CD4-positive, alpha-beta T cell treated with Interferon gamma for 1 hour (primary cell): ENCODE measurements around the gene PTPRD.

Experiments used
- DNase-seq: peaks from one replicate; pipeline ENCODE4 v3.0.0-alpha.2; 2020

PTPRD gene

DNA sequence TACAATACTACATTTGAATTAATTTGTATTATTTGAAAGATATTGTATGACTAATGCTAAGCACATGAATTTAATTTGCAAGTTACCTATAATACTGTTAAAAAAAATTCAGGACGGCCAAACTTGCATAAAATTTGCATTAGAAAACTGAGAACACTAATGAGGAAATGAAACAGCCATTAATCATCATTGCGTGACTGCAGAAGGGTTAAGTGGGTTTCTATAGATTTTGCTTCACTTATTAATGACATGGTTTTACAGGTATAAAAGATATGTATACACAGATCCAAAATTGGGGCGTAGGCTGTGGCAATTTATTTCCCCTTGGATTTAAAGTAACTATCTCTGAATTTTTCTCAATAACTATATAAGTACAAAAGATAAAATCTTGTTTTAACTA, 882.6 kb downstream of the PTPRD start:
- no peak for DNase-seq

DNA sequence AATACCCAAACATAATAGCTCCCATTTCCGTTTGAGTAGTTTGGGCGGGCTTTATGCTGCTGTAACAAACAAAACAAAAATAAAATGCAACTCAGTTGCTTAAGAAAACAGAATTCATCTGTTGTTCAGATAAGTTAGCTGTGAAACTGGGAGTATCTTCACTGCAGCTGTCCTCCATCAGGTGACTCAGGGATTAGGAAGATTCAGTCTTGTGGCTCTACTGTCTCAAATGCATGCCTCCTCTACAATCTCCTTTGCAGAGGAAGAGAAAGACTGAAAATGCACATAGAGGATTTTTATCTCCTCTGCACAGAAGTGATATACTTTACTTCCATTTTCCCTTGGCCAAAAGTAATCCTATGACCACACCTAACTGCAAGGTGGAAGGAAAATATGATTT, 883.7 kb downstream of the PTPRD start:
- DNase-seq = no peak

DNA sequence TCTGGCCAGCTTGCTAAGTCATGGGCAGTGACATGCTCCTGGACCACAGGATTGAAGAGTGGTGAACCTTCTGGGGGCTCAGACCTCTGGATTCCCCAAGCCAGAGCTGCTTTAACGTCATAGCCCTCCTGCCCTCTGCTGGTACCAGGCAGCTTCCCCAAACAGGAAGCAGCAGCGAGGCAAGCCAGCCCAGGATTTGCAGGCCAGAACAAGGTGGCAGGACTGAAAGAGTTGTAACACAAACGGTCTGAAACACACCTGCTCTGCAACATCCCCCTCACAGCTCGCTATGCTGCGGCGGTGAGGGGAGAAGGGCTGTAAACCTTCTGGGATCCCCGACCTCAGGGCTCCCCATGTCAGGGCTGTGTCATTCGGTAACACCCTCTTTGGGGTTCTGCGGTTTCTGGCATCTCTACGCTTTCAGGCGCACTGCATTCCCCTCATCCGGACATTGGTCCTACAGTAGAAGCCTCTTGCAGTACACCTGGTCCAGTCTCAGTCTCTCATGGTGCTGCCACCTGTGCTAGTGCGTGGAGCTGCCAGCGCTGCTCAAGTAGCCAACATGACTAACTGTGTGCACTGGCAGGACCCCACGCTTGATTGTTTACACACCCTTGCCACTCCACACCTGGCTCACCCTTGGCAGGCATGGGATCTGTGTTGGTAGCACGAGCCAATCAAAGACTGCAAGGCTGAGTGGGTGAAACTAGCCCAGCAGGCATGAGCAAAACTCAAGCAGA, 893.3 kb downstream of the PTPRD start:
- DNase-seq = no peak

DNA sequence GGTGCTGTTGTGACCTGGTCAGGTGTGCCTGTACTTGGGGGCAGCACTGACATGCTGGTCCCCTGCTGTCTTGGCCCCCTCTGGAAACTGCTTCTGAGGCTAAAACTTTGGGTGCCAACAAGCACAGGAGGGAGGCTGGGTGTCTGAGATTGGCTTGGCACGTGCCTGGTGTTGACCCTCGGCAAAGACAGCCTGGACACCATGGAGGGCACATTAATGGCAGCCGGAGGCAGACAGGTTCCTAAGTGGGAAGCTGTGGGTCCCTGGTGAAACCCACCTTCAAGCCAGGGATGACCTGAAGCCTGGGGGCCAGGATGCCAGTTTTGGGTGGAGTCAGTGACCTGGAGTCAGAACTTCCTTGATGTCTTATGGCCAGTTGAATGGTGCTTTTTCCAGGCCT, 894.1 kb downstream of the PTPRD start:
- DNase-seq = no peak

DNA sequence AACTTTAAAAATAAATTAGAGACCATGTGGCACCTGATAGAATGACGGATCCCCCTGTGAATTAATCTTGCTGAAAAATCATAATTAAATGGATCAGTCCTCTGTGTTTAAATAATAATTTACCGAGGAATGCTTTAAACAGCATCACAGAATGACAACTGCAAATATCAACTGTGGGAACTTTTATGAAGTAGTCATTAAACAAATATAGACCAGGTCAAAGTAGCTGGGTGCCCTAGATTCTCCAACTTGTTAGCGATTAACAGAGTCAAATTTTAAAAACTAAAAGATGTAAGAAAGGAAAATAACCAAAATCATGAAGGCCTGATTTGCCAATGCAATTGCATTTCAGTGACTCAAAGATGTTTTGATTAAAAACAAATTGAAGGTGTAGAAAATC, 933.4 kb downstream of the PTPRD start:
- DNase-seq = no peak

DNA sequence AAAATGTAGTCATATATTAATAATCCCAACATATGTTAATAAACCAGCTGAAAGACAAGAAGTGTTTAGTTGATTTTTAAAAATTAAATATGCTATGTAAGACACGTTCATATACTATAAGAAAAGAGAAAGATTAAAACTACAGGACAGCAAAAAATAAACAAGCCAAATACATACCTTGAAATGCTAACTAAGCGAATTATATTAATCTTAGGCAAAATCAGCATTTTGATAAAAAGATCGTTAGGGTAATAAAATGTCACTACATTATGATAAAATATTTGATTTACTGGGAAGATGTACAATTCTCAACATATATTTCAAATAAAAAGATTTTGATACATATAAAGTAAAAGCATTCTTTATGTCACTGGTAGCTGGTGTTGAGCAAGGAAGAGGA, 938.3 kb downstream of the PTPRD start:
- DNase-seq = no peak

DNA sequence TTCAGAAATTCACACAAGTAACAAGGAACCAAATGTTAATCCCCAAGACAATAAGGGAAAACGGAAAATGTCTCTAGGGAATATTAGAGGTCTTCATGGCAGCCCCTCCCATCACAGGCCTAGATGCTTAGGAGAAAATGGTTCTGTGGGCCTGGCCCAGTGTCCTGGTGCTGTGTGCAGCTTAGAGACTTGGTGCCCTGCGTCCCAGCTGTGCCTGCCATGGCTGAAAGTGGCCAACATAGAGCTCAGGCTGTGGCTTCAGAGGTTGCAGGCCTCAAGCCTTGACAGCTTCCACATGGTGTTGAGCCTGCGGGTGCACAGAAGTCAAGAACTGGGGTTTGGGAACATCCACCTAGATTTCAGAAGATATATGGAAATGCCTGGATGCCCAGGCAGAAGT, 942.3 kb downstream of the PTPRD start:
- DNase-seq = no peak

DNA sequence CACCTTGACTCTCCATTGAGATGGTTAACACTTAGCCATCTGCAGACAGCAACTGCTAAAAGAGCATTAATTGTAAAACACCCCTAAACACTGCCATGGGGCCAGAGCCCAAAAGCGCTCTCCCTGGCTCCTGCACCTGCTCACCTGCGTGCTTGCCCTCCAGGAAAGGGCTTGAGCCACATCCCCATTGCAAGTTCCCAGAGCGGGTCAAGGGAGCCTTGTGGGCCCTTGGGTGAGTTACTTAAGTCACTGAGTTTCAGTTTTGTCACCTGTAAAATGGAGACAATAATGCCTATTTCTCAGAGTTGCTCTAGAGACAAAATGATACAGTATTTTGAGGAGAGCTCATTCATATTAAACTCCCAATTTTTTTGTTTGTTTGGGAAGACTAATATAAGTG, 967.8 kb downstream of the PTPRD start:
- DNase-seq = no peak

DNA sequence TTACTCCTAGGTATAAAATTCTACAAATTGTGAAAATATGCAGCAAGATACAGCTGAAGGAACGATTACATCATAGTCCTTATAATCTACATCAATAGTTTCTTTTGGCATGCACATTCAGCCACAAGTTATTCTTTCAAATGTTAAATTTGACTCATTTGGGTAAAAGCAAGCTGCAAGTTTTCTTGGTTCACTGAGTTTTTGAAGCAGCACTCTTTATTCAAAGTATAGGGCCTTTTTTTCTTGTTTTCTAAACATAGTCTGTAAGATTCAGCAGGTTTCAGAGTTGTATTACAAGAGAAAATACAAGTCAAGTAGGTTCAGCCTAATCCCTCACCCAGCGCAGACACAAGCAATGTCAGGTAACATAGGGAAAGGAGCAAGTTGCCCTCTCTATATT, 981.5 kb downstream of the PTPRD start:
- no peak for DNase-seq

DNA sequence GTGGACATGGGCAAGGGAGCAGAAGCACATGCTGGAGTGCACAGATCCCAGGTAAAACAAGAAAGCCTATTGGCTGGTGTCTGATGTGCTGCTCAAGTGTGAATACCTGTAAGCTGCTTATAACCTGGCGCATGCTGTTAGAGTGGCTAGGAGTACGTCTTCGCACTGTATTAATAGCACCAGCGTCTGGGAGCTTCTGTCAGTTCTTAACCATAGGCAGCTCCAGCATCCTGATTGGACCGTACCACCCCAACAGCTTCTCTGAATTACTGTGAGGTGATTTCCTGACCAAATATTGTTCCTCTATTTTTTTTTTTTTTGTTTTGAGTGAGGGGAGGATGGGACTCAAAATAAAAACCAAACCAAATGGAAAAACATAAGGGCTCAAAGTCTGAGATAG, 987.6 kb downstream of the PTPRD start:
- DNase-seq = no peak

DNA sequence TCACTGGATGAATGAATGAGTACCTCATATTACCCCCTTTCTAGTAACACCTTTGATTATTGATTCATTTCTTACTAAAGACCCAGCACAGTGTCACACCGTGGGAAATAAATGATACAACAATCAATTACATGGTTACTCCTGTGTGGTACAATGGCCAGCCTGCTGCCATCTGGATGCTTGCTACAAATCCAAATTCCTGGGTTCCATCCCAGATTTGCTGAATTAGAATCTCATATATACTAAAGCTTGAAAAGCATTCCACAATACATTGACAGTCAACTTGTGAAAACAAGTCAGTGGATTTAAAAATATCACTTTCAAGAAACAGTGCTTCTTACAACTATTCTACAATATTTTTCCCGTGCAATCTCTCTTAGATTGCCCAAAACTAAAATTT, 989.3 kb downstream of the PTPRD start:
- no peak for DNase-seq

DNA sequence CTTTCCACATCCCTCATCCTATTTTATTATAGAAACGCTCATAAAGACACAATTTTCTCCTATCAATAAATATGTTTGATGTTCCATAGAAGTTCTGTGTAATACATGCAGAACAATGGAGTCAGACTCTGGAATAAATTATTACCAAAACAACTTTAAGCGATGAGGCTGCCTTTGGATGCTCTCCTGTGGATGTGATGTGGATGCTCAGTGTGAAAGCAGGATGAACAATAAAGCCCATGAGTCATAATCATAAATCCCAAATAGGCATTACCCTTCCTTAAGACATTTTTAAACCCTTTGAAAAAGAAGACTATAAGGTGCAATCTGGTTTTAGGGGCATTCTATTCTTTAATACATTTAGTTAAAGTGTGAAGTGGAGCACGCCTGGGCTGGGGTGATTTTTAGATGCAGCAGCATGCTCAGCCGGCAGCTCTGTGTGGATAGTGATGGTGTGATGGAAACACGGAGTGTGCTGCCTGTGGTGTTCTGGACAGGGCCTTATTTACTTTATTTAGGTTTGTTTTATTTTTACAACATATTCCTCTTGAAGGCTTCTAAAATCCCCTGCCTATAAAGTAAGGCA, 991.4 kb downstream of the PTPRD start:
- no peak for DNase-seq

DNA sequence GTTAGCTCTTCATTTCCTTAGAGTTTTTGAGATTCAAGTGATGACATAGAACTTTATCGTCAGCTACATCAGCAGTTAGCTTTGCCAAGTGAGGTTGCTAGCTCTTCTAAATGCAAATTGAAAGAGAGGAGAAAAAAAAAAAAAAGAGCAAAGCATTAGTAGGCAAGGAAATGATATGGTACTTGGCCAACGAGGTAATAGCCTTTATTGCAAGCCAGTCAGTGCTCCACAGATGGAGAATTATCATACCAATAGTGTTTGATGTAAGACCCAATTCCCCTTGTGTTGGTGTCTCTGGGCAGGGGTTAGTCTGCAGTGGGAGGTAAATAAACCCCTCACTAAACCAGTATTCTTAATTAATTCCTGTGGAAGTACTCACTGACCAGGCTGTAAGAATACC, 992.1 kb downstream of the PTPRD start:
- no peak for DNase-seq

DNA sequence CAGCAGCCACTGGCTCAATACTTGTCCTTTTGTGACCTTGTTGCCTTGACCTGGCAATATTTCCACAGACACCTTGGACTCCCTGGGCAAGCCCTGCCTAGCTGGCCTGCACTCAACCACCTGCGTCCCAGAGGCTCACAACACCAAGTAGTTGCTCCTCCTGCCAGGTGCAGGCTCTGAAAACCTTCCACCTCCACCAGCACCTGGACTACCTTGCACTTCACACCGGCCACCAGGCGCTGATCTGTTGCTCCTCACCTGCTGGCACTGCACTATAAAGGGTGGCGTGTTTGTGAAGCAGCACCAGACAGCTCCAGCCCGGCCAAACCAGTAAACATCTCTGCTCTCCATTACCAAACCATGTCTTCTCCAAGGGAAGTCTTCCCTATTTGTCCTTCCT, 997.7 kb downstream of the PTPRD start:
- DNase-seq = no peak

DNA sequence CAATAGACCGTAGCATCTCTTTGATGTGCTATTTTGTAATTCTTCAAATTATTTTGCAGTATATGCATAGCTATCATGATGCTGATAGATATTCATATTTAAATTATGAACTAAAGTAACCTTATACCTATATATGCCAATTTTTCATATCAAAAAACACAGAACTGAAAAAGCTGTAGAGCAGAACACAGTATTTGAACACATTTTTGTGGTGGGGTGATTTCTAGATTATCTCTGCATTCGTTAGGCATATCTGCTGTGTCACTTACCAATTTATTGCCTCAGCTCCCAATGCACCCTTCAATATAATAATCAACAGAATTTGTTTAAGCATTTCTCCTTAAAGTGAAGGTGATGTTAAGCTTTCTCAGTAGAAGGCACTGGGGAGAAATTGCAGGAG, 998.2 kb downstream of the PTPRD start:
- DNase-seq = no peak

DNA sequence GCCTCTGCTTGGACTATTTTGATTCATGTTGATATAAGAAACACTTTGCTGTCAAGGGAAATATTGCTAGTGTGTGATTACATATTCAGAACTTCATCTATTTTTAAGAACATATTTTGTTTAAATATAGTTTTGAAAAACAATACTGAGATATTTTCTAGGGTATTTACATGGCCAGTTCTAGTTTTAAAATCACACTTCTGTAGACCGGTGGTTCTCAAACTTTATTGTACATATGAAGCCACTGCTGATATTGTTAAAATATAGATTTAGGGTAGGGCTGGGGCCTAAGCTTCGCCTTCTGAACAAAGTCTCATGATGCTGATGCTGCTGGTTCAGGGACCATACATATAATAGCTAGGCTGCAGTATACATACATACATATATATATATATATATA, 1000.0 kb downstream of the PTPRD start:
- no peak for DNase-seq

DNA sequence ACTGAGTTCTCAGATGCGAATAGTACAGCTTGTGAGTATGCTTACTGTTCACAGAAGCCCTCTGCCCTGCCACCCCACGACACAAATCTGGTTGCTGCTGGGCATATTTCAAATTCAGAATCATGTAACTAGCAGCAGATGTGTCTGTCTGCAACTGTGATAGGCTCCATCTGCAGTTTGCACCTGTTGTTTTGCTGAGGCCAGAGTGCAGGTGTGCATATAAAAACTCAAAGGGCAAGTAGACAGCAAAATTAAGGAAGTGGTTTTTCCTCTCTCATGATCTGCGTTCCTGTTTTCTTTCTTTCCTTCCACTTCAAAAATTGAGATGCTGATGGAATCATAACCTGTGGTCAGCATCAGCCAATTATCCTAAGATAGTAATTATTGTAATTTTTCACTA, 1000.5 kb downstream of the PTPRD start:
- peak; percentile 1 for DNase-seq

DNA sequence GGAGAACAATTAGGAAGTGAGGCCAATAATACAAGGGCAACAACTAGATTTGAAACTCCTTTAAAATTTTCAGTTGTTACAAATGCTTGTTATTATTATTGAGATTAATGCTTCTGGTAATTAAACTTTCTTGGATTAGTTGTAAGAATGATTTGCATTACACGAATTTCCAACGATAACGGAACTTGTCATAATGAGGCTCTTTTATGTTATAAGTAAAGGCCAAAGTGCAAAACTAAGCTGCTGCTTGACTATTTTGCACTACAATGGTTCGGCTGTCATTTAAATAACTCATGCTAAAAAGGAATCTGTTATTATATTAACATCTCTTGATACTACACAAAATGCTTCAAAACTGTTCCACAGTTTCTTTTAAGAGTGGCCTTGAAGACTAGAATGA, 1007.1 kb downstream of the PTPRD start:
- DNase-seq = no peak

DNA sequence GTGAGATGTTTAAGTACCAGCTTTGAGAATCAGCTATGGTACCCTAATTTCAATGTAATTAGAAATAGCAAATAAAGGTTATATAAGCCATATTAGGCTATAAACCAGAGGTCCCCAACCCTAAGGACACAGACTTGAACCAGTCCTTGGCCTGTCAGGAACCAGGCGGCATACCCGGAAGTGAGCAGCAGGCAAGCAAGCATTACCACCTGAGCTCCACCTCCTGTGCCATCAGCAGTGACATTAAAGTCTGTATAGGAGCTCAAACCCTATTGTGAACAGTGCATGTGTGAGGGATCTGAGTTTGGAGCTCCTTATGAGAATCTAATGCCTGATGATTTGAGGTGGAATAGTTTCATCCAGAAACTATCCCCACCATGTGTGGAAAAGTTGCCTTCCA, 1009.5 kb downstream of the PTPRD start:
- DNase-seq = no peak

DNA sequence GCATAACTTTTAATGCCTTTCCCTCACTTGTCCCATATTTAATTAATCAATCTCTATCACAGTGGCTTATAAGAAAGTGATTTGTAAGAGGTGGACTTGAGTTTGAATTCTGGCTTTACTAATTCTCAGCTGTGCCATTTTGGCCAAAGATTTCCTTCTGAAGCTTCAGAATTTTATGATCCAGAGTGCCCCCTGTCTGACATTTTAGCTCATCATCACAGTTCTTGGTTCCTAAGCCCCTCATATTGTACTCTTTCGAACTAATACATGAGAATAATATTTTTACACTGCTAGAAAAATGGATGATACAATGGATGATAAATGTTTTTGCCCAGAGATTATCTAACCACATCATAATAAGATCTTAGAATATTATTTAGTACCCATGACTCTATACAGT, 1014.1 kb downstream of the PTPRD start:
- DNase-seq = no peak

DNA sequence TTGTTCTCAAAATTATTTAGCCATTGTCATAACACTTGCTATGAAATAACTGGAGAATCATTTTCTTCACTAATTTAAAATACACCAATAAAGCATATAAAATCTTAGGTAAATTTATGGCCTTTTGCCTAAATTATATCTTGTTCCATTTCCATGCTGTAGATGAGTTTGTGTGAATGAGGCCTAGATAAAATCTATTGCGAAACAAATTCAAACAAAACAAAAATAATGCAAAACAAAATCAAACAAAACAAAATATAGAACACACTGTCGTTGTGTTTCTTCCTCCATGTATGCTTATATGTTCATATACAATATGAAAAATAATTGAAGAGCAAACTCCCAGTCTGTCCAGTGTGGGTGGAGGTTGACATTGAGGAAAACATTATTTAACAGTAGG, 1020.7 kb downstream of the PTPRD start:
- DNase-seq = no peak

DNA sequence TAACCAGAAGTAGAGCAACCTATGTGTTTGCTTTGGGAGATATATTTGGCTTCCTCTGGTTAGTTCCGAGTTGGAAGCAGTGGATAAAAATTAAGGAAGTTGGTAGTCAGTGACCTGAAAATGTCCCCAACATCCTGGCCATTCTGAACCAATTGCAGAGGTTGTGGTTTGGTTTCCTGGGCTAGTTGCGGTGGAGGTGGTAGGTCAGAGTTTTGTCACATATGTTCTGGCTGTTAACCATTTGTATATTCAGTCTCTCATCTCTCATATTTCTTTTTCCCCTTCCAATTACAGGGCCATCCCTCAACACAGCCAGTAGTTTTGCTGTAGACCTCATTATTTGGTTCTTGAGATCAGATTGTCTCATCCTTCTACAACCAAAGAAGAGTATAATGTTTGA, 1026.9 kb downstream of the PTPRD start:
- no peak for DNase-seq

DNA sequence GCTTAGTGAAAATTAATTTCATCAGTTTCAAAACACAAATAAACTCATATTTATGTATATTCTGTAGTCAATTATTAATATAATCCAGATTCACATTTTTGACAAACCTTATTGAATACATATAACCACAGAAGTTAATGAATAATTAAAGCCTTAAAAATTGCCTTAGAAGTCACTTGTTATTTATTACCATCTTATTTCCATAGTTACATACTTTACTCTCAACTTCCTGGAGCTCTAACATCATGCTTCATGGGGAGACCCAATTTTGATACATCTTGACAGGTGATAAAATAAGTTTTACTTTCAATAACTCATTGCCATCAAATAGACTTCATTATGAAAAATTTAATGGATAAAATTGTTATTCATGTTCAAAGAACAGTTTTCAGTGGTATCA, 1038.7 kb downstream of the PTPRD start:
- no peak for DNase-seq

DNA sequence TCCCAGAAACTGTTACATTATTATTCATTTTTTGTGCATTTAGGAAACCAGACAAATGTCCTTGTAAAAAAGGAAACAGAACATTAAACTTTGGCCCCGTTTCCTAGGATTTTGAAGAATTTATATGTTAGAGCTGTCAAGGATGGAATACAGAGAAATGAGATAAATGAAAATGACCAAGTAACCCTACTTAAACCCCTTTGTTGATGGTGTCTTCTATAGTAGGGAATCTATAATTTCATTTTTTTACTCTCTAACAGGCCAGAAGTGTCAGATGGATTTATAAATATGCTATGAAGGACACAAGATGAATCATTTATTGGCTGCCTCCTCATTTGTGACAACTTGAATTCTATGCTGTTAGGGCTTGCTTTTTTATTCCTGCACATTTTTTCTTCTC, 1047.1 kb downstream of the PTPRD start:
- no peak for DNase-seq

DNA sequence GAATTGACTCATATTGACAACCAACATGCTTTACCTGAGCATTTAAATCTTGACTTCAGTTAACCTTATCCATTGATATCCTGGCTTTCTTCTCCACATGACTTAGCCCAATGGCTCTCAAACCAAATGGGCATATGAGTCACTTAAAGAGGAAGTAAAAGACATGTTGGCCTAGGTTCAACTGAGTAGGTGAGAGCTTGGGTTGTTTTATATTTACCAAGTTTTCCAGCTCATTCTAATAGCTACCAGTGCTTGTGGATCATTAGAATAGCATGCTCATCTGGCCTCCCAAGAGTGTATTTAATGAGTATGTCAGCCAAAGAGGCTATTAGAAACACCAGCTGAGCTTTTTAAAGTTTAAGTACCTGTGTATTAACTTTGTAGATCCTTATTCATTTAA, 1049.0 kb downstream of the PTPRD start:
- no peak for DNase-seq
